PC-9 (cell line): ENCODE measurements around the gene MAP4K5. TPM values are rescaled to one million over a fixed set of nuclear protein-coding genes. Genes with fewer than 3 reads are reported as not detected.

Source experiments
- BruUV-seq: library from RNA; stranded (reverse); fragments of 400-500 nt; replicated peaks from 2 replicates; lab custom pipeline; 2021; lab: Mats Ljungman, UMichigan
- CTCF ChIA-PET: fragments of 300-600 bp; sonication (Branson Sonifier 250); formaldehyde crosslinking; loops from one replicate; lab custom pipeline; 2022; ENCODE audit warnings: antibody characterized with exemption; lab: Charles Lee
- POLR2A ChIA-PET: fragments of 300-600 bp; sonication (Branson Sonifier 250); formaldehyde crosslinking; loops from one replicate; lab custom pipeline; 2022; ENCODE audit warnings: antibody characterized with exemption; ENCODE audit not compliant: unreplicated experiment; lab: Charles Lee
- DNase-seq, 2 experiments: peaks; one replicate each; pipeline versions ENCODE4 v3.0.0 to v3.0.0-alpha.2; 2015 to 2022; ENCODE audit warnings: mixed read lengths in 1 of 2
- H2AFZ ChIP-seq: fragments of 200-600 bp; sonication (generic); 2 replicates; pipeline ENCODE4 v1.8.1; 2017; ENCODE audit warnings: antibody characterized with exemption
- H3F3A ChIP-seq: fragments of 200-600 bp; sonication (generic); 2 replicates; pipeline ENCODE4 v1.8.1; 2017; ENCODE audit warnings: antibody characterized with exemption, mild to moderate bottlenecking, low read depth; ENCODE audit not compliant: insufficient read depth
- H3K27ac ChIP-seq: fragments of 200-600 bp; sonication (generic); 2 replicates; pipeline ENCODE4 v1.6.1; 2016; ENCODE audit warnings: mixed run types
- H3K27me3 ChIP-seq: fragments of 200-600 bp; sonication (generic); 2 replicates; pipeline ENCODE4 v1.6.1; 2016; ENCODE audit warnings: low read depth, mixed run types; ENCODE audit not compliant: insufficient read depth
- H3K36me3 ChIP-seq: fragments of 200-600 bp; sonication (generic); 2 replicates; pipeline ENCODE4 v1.6.1; 2016; ENCODE audit warnings: low read depth, mixed run types
- H3K4me1 ChIP-seq: fragments of 200-600 bp; sonication (generic); replicated peaks from 2 replicates; pipeline ENCODE4 v1.6.1; 2016; ENCODE audit warnings: mixed run types; ENCODE audit not compliant: insufficient read depth
- H3K4me2 ChIP-seq: fragments of 200-600 bp; sonication (generic); 2 replicates; pipeline ENCODE4 v1.6.1; 2017; ENCODE audit warnings: mixed run types
- H3K4me3 ChIP-seq: fragments of 200-600 bp; sonication (generic); 2 replicates; pipeline ENCODE4 v1.6.1; 2016; ENCODE audit warnings: mixed run types
- H3K79me2 ChIP-seq: fragments of 200-600 bp; sonication (generic); 2 replicates; pipeline ENCODE4 v1.6.1; 2017; ENCODE audit warnings: low read depth, mixed run types
- H3K9me2 ChIP-seq: fragments of 200-600 bp; sonication (generic); 2 replicates; pipeline ENCODE4 v1.8.1; 2017; ENCODE audit warnings: mild to moderate bottlenecking; ENCODE audit not compliant: insufficient read depth
- H3K9me3 ChIP-seq: fragments of 200-600 bp; sonication (generic); 2 replicates; pipeline ENCODE4 v1.8.1; 2016; ENCODE audit warnings: low read depth; ENCODE audit not compliant: insufficient read depth
- H4K20me1 ChIP-seq: fragments of 200-600 bp; sonication (generic); 2 replicates; pipeline ENCODE4 v1.8.1; 2017; ENCODE audit not compliant: insufficient read depth
- EZH2 ChIP-seq: fragments of 200-600 bp; sonication (generic); IDR thresholded peaks from 2 replicates; pipeline ENCODE4 v1.8.0; 2017; ENCODE audit warnings: antibody characterized with exemption, low read depth
- intact Hi-C: fragments of 100-400 bp; cut with micrococcal nuclease; formaldehyde crosslinking; loops from one replicate; pipeline ENCODE4 v1.10.0; 2022; ENCODE audit not compliant: unreplicated experiment
- total RNA-seq: library from RNA; stranded (reverse); gene quantifications from 2 replicates; pipeline ENCODE4 v1.2.3, GENCODE V29; 2021
- TF ChIP-seq, protein P1 (sequence below): fragments of 200-600 bp; sonication (generic); conservative IDR thresholded peaks from 2 replicates; pipeline ENCODE4 v1.6.1; 2017; ENCODE audit warnings: mixed run types, antibody characterized with exemption, mild to moderate bottlenecking, moderate library complexity

The MAP4K5 gene
- total RNA-seq, 1 experiment from 2014 or later: 51.8 TPM

DNA sequence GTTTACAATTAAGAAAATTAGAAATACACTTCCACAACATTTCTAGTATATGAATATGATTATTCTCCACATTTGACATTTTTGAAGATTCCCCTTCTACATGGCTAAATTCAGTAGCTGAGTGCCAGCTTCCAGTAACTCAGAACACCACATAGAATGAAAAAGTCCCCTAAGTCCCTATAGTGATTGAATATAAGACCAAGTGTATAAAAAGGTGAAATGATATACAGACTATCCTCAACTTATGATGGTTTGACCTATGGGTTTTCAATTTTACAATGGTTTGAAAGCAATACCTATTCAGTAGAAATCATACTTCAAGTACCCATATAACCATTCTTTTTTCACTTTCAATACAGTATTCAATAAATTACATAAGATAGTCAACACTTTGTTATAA is 43.4 kb upstream of the MAP4K5 start:
- Histone ChIP-seq H3K4me3 (no peak overlapping the region), H3K4me2 (no peak overlapping the region), H4K20me1 (no peaks in the 10 kb centered on the region), H3K79me2 (no peaks in the 10 kb centered on the region), H3K9me3 (peaks cover 7% of the 10 kb centered on the region; the same call in 1 of the 2 replicates), H3F3A (no peaks in the 10 kb centered on the region), H3K36me3 (no peaks in the 10 kb centered on the region), H3K27ac (no peak overlapping the region), H3K9me2 (no peaks in the 10 kb centered on the region), H2AFZ (no peak overlapping the region), H3K27me3 (no peaks in the 10 kb centered on the region), H3K4me1 (no peaks in the 10 kb centered on the region; the same call in 1 of the 2 replicates)
- ChIA-PET POLR2A (no interaction called here), CTCF (no interaction called here)
- no peak for DNase-seq
- intact Hi-C loops: no loop called here
- TF ChIP-seq EZH2: no peak
- TF ChIP-seq, protein P1, sequence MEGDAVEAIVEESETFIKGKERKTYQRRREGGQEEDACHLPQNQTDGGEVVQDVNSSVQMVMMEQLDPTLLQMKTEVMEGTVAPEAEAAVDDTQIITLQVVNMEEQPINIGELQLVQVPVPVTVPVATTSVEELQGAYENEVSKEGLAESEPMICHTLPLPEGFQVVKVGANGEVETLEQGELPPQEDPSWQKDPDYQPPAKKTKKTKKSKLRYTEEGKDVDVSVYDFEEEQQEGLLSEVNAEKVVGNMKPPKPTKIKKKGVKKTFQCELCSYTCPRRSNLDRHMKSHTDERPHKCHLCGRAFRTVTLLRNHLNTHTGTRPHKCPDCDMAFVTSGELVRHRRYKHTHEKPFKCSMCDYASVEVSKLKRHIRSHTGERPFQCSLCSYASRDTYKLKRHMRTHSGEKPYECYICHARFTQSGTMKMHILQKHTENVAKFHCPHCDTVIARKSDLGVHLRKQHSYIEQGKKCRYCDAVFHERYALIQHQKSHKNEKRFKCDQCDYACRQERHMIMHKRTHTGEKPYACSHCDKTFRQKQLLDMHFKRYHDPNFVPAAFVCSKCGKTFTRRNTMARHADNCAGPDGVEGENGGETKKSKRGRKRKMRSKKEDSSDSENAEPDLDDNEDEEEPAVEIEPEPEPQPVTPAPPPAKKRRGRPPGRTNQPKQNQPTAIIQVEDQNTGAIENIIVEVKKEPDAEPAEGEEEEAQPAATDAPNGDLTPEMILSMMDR: no peak
- BruUV-seq: no TSS peak

DNA sequence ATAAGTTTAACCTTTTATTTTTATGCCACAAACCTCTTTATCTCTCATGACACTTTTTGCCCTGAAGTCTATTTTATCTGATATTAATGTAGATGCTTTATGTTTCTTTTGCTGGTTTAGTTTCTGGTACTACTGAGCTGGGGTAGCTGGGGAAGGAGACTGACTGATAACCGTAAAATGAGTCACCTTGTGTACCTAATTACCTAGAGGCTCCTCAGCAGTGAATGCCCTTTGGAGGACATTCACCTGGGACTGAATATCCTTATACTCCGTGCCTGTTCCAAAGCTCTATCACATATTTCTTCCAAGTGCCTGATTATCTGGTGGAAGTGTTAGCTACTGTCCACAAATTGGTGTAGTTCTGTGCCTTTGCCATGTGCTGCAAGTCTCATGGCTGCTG is 41.5 kb upstream of the MAP4K5 start:
- no peak for TF ChIP-seq EZH2
- TF ChIP-seq, protein P1: no peak
- H3F3A ChIP-seq: no peaks in the 10 kb centered on the region
- no TSS peak for BruUV-seq
- H3K4me3 ChIP-seq: no peak overlapping the region
- no peaks in the 10 kb centered on the region for H3K79me2 ChIP-seq
- no peak for DNase-seq
- no peaks in the 10 kb centered on the region for H3K36me3 ChIP-seq
- H3K4me2 ChIP-seq: no peak overlapping the region
- H3K4me1 ChIP-seq: no peaks in the 10 kb centered on the region; the same call in 1 of the 2 replicates
- ChIA-PET CTCF (no interaction called here), POLR2A (no interaction called here)
- no peak overlapping the region for H2AFZ ChIP-seq
- no peak overlapping the region for H3K27ac ChIP-seq
- H3K27me3 ChIP-seq: no peaks in the 10 kb centered on the region
- H4K20me1 ChIP-seq: no peaks in the 10 kb centered on the region
- no peaks in the 10 kb centered on the region for H3K9me2 ChIP-seq
- intact Hi-C loops: no loop called here
- peaks cover 18% of the 10 kb centered on the region for H3K9me3 ChIP-seq

DNA sequence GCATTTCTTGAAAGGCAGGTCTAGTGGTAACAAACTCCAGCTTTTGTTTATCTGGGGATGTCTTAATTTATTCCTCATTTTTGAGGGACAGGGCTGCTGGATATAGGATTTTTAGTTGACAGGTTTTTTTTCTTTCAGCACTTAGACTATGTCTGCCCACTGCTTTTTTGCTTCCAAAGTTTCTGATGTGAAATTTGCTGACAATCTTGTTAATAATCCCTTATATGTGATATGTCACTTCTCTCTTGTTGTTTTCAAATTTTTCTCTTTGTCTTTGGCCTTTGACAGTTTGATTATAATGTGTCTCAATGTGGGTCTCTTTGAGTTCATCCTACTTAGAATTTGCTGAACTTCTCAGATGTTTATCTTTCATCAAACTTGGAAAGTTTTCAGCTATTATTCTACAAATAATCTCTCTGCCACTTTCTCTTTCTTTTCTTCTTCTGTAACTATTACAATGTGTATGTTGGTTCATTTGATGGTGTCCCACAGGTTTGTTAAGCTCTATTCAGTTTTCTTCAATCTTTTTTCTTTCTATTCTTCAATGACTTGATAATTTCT is 37.4 kb upstream of the MAP4K5 start:
- DNase-seq: no peak
- intact Hi-C loops: no loop called here
- peaks cover 18% of the 10 kb centered on the region for H3K9me3 ChIP-seq
- no peaks in the 10 kb centered on the region; the same call in 1 of the 2 replicates for H3K4me1 ChIP-seq
- H3K4me3 ChIP-seq: no peak overlapping the region
- no peaks in the 10 kb centered on the region for H3K79me2 ChIP-seq
- no peaks in the 10 kb centered on the region for H3K9me2 ChIP-seq
- CTCF ChIA-PET: interaction anchor here (0.7 kb wide), 1 partner anchor 190 kb away, joined by 3 read pairs; no protein-coding TSS in a partner anchor
- no peak overlapping the region for H2AFZ ChIP-seq
- TF ChIP-seq, protein P1: no peak
- no peak for TF ChIP-seq EZH2
- no peak overlapping the region for H3K27ac ChIP-seq
- no peaks in the 10 kb centered on the region for H3K27me3 ChIP-seq
- no peaks in the 10 kb centered on the region for H4K20me1 ChIP-seq
- no peaks in the 10 kb centered on the region for H3K36me3 ChIP-seq
- no TSS peak for BruUV-seq
- H3F3A ChIP-seq: no peaks in the 10 kb centered on the region
- no peak overlapping the region for H3K4me2 ChIP-seq
- POLR2A ChIA-PET: no interaction called here
